Heart left ventricle (tissue), 13 donors: ENCODE results near the gene ISCU.

Experiments
- POLR2A ChIP-seq, 2 donors: fragments of 450-650 bp; IDR thresholded peaks; one replicate each; pipeline ENCODE4 v1.6.1; 2017; ENCODE audit warnings: antibody characterized with exemption in 2 of 2, mild to moderate bottlenecking in 2 of 2, moderate library complexity in 2 of 2
- TF ChIP-seq, protein P1 (sequence below), 12 donors: fragments of 200-600 bp; sonication (generic) in 4 of 12; IDR thresholded peaks; one replicate each; pipeline versions ENCODE4 v1.5.0 to v1.8.0; 2018 to 2022; ENCODE audit warnings: antibody characterized with exemption in 12 of 12, mild to moderate bottlenecking in 5 of 12
- donor health status: ischemic (EF 13 %, LVEDD 7.1; RV severe dilation, severe dysfunction).
- donor health status: DM: no; HTN: yes; CAD: no.
- donor health status: DM: no; HTN: no; CAD: no.
- donor health status: ischemic (EF 25% LVEDD 6.9; RV normal size, moderate dysfunction).
- donor health status: ischemic (EF 25% LVEDD 5.7; RV mildly dilated, moderate dysfunction).
- donor health status: ischemic (EF 35%, LVEDD 5.7; RV mildly dilated, moderate dysfunction).
- donor health status: nonischemic (EF 11% LVEDD 7.7; RV severe dilation, severe dysfunction).
- donor health status: DM: yes; HTN: yes; CAD: no.
- donor health status: PGD.
- donor health status: ischemic (EF 29% LVEDD 5.4; RV normal size, mild dysfunction).
- donor health status: nonischemic (EF 23%, LVEDD 6.1; RV moderate dilation, normal function).

DNA sequence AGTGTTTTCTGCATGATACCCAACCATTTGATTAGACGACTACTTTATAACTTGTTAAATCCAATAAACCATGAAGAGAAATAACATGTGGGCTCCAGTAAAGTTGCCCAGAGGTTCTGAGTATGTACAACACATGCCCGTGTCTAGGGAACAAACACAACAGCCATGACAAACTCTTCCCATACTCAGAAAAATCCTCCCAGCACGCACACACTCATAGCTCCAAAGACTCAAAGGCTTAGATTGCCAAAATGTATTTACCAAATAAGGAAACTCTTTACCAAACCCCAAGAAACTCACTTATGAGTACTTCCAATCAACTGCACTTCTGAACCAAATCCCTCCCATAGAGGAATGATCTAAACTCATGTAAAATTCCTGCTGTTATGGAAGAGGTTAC lies 18.7 kb upstream of the ISCU start:
- TF ChIP-seq POLR2A (IDR thresholded peaks at IDR 0.05): no peak
- TF ChIP-seq, protein P1, sequence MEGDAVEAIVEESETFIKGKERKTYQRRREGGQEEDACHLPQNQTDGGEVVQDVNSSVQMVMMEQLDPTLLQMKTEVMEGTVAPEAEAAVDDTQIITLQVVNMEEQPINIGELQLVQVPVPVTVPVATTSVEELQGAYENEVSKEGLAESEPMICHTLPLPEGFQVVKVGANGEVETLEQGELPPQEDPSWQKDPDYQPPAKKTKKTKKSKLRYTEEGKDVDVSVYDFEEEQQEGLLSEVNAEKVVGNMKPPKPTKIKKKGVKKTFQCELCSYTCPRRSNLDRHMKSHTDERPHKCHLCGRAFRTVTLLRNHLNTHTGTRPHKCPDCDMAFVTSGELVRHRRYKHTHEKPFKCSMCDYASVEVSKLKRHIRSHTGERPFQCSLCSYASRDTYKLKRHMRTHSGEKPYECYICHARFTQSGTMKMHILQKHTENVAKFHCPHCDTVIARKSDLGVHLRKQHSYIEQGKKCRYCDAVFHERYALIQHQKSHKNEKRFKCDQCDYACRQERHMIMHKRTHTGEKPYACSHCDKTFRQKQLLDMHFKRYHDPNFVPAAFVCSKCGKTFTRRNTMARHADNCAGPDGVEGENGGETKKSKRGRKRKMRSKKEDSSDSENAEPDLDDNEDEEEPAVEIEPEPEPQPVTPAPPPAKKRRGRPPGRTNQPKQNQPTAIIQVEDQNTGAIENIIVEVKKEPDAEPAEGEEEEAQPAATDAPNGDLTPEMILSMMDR (IDR thresholded peaks at IDR 0.05): no peak
